Neural cell (in vitro differentiated cells): ENCODE data around the gene DCST1. TPM values are rescaled to one million over a fixed set of nuclear protein-coding genes. Genes with fewer than 3 reads are reported as not detected.

ENCODE experiments used
- H2AFZ ChIP-seq: fragments of 200-600, 300-800 bp; sonication (generic), shearing (Covaris generic); 2 replicates; pipeline ENCODE4 v1.6.0; 2014; ENCODE audit warnings: low read depth, mild to moderate bottlenecking, antibody characterized with exemption, low read length, moderate library complexity
- H3F3A ChIP-seq: fragments of 200-600 bp; shearing (Covaris generic); 2 replicates; pipeline ENCODE4 v1.6.1; 2016; ENCODE audit warnings: mild to moderate bottlenecking, moderate library complexity, mixed read lengths, antibody characterized with exemption, low read length; ENCODE audit not compliant: insufficient read depth, poor library complexity, severe bottlenecking
- H3K27ac ChIP-seq: fragments of 200-600, 300-800 bp; sonication (generic), shearing (Covaris generic); 2 replicates; pipeline ENCODE4 v1.5.1; 2014; ENCODE audit warnings: mild to moderate bottlenecking, low read length, moderate library complexity
- H3K27me3 ChIP-seq: fragments of 300-800, 200-600 bp; sonication (generic), shearing (Covaris generic); 2 replicates; pipeline ENCODE4 v1.6.0; 2014; ENCODE audit warnings: mild to moderate bottlenecking, low read depth, low read length, moderate library complexity; ENCODE audit not compliant: insufficient read depth
- H3K36me3 ChIP-seq: fragments of 300-800, 200-600 bp; sonication (generic), shearing (Covaris generic); 2 replicates; pipeline ENCODE4 v1.5.1; 2014; ENCODE audit warnings: mild to moderate bottlenecking, antibody characterized with exemption, low read length, moderate library complexity; ENCODE audit not compliant: insufficient read depth
- H3K4me2 ChIP-seq: fragments of 300-800, 200-600 bp; sonication (generic), shearing (Covaris generic); 2 replicates; pipeline ENCODE4 v1.6.0; 2014; ENCODE audit warnings: mild to moderate bottlenecking, low read length
- H3K4me3 ChIP-seq: fragments of 300-800, 200-600 bp; sonication (generic), shearing (Covaris generic); 2 replicates; pipeline ENCODE4 v1.5.1; 2014; ENCODE audit warnings: mild to moderate bottlenecking, low read length, moderate library complexity
- H3K79me2 ChIP-seq: fragments of 200-600 bp; shearing (Covaris generic); replicated peaks from 2 replicates; pipeline ENCODE4 v1.6.0; 2014; ENCODE audit warnings: mild to moderate bottlenecking, low read length, moderate library complexity; ENCODE audit not compliant: insufficient read depth
- H3K9ac ChIP-seq: fragments of 300-800, 200-600 bp; sonication (generic), shearing (Covaris generic); 2 replicates; pipeline ENCODE4 v1.6.1; 2016; ENCODE audit warnings: mild to moderate bottlenecking, low read length, mixed read lengths
- H3K9me2 ChIP-seq: fragments of 200-600 bp; shearing (Covaris generic); 2 replicates; pipeline ENCODE4 v1.6.1; 2016; ENCODE audit warnings: mild to moderate bottlenecking, low read length, mixed read lengths; ENCODE audit not compliant: insufficient read depth
- H3K9me3 ChIP-seq: fragments of 200-600, 300-800 bp; sonication (generic), shearing (Covaris generic); 2 replicates; pipeline ENCODE4 v1.6.1; 2016; ENCODE audit warnings: mild to moderate bottlenecking, mixed run types, low read length, moderate library complexity, mixed read lengths
- H4K20me1 ChIP-seq: fragments of 200-600 bp; shearing (Covaris generic); 2 replicates; pipeline ENCODE4 v1.6.1; 2016; ENCODE audit warnings: mild to moderate bottlenecking, mixed run types; ENCODE audit not compliant: insufficient read depth
- EP300 ChIP-seq: fragments of 450-650 bp; conservative IDR thresholded peaks from 2 replicates; pipeline ENCODE4 v1.6.1; 2014; ENCODE audit warnings: antibody characterized with exemption, mild to moderate bottlenecking, moderate library complexity; ENCODE audit not compliant: poor library complexity, severe bottlenecking
- EZH2 ChIP-seq: fragments of 200-600, 300-800 bp; shearing (Covaris generic), sonication (generic); IDR thresholded peaks from 2 replicates; pipeline ENCODE4 v1.6.1; 2014; ENCODE audit warnings: antibody characterized with exemption, low read length, borderline replicate concordance, mild to moderate bottlenecking; ENCODE audit not compliant: insufficient read depth, poor library complexity, severe bottlenecking
- MXI1 ChIP-seq: fragments of 450-650 bp; conservative IDR thresholded peaks from 2 replicates; pipeline ENCODE4 v1.6.1; 2014; ENCODE audit warnings: antibody characterized with exemption, mild to moderate bottlenecking; ENCODE audit not compliant: poor library complexity, severe bottlenecking
- POLR2AphosphoS5 ChIP-seq: IDR thresholded peaks from 2 replicates; pipeline ENCODE4 v1.6.1; 2012
- RAD21 ChIP-seq: fragments of 450-650 bp; conservative IDR thresholded peaks from 2 replicates; pipeline ENCODE4 v1.6.1; 2014; ENCODE audit warnings: antibody characterized with exemption, mild to moderate bottlenecking, moderate library complexity
- SMC3 ChIP-seq: fragments of 450-650 bp; conservative IDR thresholded peaks from 2 replicates; pipeline ENCODE4 v1.6.1; 2014; ENCODE audit warnings: antibody characterized with exemption, mild to moderate bottlenecking, moderate library complexity; ENCODE audit not compliant: poor library complexity
- TAF1 ChIP-seq: IDR thresholded peaks from 2 replicates; pipeline ENCODE4 v1.6.1; 2012; ENCODE audit warnings: low read depth
- polyA plus RNA-seq: library from polyadenylated mRNA; depleted of rRNA; stranded (reverse); fragments of >200 nt; gene quantifications from 2 replicates; pipeline ENCODE4 v1.2.3, GENCODE V29; 2014
- TF ChIP-seq, protein P1 (sequence below): fragments of 450-650 bp; IDR thresholded peaks from 2 replicates; pipeline ENCODE4 v1.5.1; 2014; ENCODE audit warnings: antibody characterized with exemption, mild to moderate bottlenecking, moderate library complexity; ENCODE audit not compliant: poor library complexity, severe bottlenecking
- TF ChIP-seq, protein P2 (sequence below): IDR thresholded peaks from 2 replicates; pipeline ENCODE4 v1.6.1; 2012; ENCODE audit warnings: borderline replicate concordance

DCST1 gene
- polyA plus RNA-seq, 1 donor from 2014 or later: not detected

DNA sequence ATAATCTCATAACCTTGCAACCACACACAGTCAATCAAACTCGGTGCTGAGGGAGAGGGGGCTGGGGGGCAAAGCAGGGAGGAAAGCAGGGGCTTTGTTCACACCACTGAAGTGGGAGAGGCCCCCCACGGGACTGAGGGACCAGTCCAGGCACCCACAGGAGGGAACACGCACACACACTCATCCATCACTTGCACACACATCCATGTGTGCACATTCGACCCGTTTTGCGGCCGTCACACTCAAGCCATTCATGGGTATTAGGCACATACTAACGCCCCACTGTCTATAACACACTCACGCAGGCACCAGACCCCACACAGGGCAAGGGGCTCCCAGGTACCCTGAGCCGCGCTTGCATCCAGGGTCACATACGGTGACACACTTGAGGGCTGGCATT is 59.0 kb downstream of the DCST1 start:
- Histone ChIP-seq H3K4me2 (no peak overlapping the region), H3K9me3 (no peaks in the 10 kb centered on the region), H2AFZ (no peak overlapping the region), H3K27me3 (no peaks in the 10 kb centered on the region), H3K9ac (no peak overlapping the region), H3K79me2 (no peaks in the 10 kb centered on the region), H3K4me3 (no peak overlapping the region), H3K9me2 (no peaks in the 10 kb centered on the region), H3K27ac (no peak overlapping the region), H3K36me3 (no peaks in the 10 kb centered on the region), H3F3A (no peaks in the 10 kb centered on the region), H4K20me1 (no peaks in the 10 kb centered on the region)
- TF ChIP-seq RAD21 (no peak), SMC3 (no peak), POLR2AphosphoS5 (no peak), TAF1 (no peak), EZH2 (no peak), MXI1 (no peak), EP300 (no peak)
- TF ChIP-seq, protein P1, sequence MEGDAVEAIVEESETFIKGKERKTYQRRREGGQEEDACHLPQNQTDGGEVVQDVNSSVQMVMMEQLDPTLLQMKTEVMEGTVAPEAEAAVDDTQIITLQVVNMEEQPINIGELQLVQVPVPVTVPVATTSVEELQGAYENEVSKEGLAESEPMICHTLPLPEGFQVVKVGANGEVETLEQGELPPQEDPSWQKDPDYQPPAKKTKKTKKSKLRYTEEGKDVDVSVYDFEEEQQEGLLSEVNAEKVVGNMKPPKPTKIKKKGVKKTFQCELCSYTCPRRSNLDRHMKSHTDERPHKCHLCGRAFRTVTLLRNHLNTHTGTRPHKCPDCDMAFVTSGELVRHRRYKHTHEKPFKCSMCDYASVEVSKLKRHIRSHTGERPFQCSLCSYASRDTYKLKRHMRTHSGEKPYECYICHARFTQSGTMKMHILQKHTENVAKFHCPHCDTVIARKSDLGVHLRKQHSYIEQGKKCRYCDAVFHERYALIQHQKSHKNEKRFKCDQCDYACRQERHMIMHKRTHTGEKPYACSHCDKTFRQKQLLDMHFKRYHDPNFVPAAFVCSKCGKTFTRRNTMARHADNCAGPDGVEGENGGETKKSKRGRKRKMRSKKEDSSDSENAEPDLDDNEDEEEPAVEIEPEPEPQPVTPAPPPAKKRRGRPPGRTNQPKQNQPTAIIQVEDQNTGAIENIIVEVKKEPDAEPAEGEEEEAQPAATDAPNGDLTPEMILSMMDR: no peak
- TF ChIP-seq, protein P2, sequence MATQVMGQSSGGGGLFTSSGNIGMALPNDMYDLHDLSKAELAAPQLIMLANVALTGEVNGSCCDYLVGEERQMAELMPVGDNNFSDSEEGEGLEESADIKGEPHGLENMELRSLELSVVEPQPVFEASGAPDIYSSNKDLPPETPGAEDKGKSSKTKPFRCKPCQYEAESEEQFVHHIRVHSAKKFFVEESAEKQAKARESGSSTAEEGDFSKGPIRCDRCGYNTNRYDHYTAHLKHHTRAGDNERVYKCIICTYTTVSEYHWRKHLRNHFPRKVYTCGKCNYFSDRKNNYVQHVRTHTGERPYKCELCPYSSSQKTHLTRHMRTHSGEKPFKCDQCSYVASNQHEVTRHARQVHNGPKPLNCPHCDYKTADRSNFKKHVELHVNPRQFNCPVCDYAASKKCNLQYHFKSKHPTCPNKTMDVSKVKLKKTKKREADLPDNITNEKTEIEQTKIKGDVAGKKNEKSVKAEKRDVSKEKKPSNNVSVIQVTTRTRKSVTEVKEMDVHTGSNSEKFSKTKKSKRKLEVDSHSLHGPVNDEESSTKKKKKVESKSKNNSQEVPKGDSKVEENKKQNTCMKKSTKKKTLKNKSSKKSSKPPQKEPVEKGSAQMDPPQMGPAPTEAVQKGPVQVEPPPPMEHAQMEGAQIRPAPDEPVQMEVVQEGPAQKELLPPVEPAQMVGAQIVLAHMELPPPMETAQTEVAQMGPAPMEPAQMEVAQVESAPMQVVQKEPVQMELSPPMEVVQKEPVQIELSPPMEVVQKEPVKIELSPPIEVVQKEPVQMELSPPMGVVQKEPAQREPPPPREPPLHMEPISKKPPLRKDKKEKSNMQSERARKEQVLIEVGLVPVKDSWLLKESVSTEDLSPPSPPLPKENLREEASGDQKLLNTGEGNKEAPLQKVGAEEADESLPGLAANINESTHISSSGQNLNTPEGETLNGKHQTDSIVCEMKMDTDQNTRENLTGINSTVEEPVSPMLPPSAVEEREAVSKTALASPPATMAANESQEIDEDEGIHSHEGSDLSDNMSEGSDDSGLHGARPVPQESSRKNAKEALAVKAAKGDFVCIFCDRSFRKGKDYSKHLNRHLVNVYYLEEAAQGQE: no peak

DNA sequence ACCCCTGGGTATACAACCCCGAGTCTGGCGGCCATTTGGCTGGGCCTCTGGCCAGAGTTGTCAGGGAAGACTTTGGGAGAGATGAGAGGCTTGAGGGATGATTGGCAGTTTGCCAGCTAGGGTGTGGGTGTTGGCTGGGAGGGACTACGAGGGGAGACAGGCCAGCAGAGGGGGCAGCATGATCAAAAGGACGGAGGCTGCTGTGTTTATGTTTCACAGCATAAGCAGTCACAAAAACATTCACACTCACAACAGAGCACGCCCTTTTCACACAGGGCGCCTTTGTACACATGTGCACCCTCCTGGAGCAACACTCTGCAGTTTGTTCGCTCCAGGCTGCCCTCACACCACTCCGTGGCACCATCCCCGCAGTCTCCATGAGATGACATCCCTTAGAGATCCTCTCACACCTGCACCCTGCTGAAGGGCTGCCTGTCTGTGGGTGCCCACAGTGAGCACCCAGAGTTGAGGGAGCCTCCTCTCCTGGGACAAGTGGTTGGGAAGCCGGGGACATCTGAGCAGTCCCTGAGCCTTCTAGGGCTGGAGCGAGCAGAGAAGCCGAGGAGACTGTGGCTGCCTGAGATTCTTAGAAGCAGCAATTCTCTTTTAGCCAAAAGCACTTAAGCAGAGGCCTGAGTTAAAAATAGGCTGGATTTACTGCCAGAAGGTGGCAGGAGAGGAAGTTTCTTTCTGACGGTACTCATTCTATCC is 60.4 kb downstream of the DCST1 start:
- Histone ChIP-seq H3K9ac (no peak overlapping the region), H2AFZ (no peak overlapping the region), H3K79me2 (no peaks in the 10 kb centered on the region), H3K27me3 (no peaks in the 10 kb centered on the region), H3K36me3 (no peaks in the 10 kb centered on the region), H3K9me3 (no peaks in the 10 kb centered on the region), H3K4me3 (no peak overlapping the region), H4K20me1 (no peaks in the 10 kb centered on the region), H3F3A (no peaks in the 10 kb centered on the region), H3K27ac (no peak overlapping the region), H3K9me2 (no peaks in the 10 kb centered on the region), H3K4me2 (no peak overlapping the region)
- TF ChIP-seq, protein P2: no peak
- TF ChIP-seq, protein P1: peak; percentile 61
- peak; percentile 55 for TF ChIP-seq RAD21
- peak; percentile 68 for TF ChIP-seq SMC3
